ENCODE data around the gene STRN3. TPM values are rescaled to one million over a fixed set of nuclear protein-coding genes. Genes with fewer than 3 reads are reported as not detected.

Gene STRN3
- total RNA-seq (2012; rRNA removed): 66.9 and 78.7 TPM in 2 replicates
- 8.3 and 10.8 TPM in 2 replicates for polyA plus RNA-seq (2012; rRNA removed)
- 1.9 and 2.4 TPM in 2 replicates for polyA plus RNA-seq (2012; cell fraction: cytosol; rRNA removed)
- 3.3 and 21.0 TPM in 2 replicates for polyA plus RNA-seq (2012; cell fraction: nucleus; rRNA removed; ENCODE audit: low replicate concordance)
- percentile 96 among the genes with signal in this experiment for Bru-seq, nascent RNA
- percentile 98 among the genes with signal in this experiment for BruChase-seq, experiment 1, labeled RNA remaining after a 6-hour chase
- BruChase-seq, experiment 2, labeled RNA remaining after a 2-hour chase: percentile 97 among the genes with signal in this experiment
- long read RNA-seq, transcript STRN3-201 (16 exons, 3,970 nt): major isoform, 27 of 36 reads
- long read RNA-seq, partial matches to known transcripts: 1 of 36 reads
- long read RNA-seq, other reads (novel, unspliced or antisense): 7 of 36 reads

- peak within 1 kb of the TSS; percentile 96 for H3K23ac ChIP-seq (ENCODE audit: low read depth, low read length)
- H2AK9ac ChIP-seq (replicated peaks; ENCODE audit: low read depth, low read length, poor library complexity): peak within 1 kb of the TSS; percentile 98
- in situ Hi-C loops (cut with MboI; ENCODE audit: low sequenced_read_pairs): no loop called here
- H2AFZ ChIP-seq (replicated peaks; ENCODE audit: low read length, poor library complexity): peak within 1 kb of the TSS; percentile 93
- peak within 1 kb of the TSS; percentile 98 for H2AK5ac ChIP-seq (ENCODE audit: low read depth, low read length)
- peak within 1 kb of the TSS; percentile 100 for H3K4me2 ChIP-seq (ENCODE audit: low read depth, low read length)
- H3K79me1 ChIP-seq (ENCODE audit: low read depth in 1 of 2, low read length in 2 of 2): peaks cover 11 to 41% of the 10 kb centered on the region in 2 experiments
- no peaks in the 10 kb centered on the region for H3K4me1 ChIP-seq (ENCODE audit: control insufficient read depth, insufficient read depth, low read length)
- no peaks in the 10 kb centered on the region for H3K36me3 ChIP-seq (ENCODE audit: control insufficient read depth, insufficient read depth, low read length)
- TF ChIP-seq MAZ (IDR thresholded peaks at IDR 0.05; ENCODE audit: borderline replicate concordance, low read depth, low read length): peak; percentile 90
- TF ChIP-seq POLR2A (IDR thresholded peaks at IDR 0.05; ENCODE audit: low read depth, low read length): peak; percentile 68
- no peak for TF ChIP-seq RAD21 (IDR thresholded peaks at IDR 0.05; ENCODE audit: low read length)
- H2BK15ac ChIP-seq (ENCODE audit: low read depth, low read length): peak within 1 kb of the TSS; percentile 64; the same call in 1 of the 3 replicates
- H2BK5ac ChIP-seq (ENCODE audit: low read depth, low read length, poor library complexity, severe bottlenecking): peak within 1 kb of the TSS; percentile 96
- H3K9me3 ChIP-seq (ENCODE audit: control insufficient read depth, insufficient read depth, low read length): no peaks in the 10 kb centered on the region
- peak within 1 kb of the TSS; percentile 99 for H3K27ac ChIP-seq (ENCODE audit: insufficient read depth, low read length)
- WGBS, 2 experiments (ENCODE audit: extremely low coverage in 2 of 2, insufficient read length in 1 of 2): 2% methylated on average over 10 of the region's 31 CpGs; no CpG with 5 or more reads in 1 of the 2 experiments
- dilution Hi-C loops (cut with HindIII; ENCODE audit: low sequenced_read_pairs, unreplicated experiment): no loop called here
- ChIA-PET POLR2A (ENCODE audit: unreplicated experiment) (interaction anchor here (0.7 to 0.9 kb wide), 3 partner anchors 12 to 41 kb away, joined by 3 read pairs; no protein-coding TSS in a partner anchor), CTCF (interaction anchor here (0.6 kb wide), 1 partner anchor 80 kb away, joined by 3 read pairs; no protein-coding TSS in a partner anchor)
- peak within 1 kb of the TSS; percentile 89 for H3K18ac ChIP-seq (ENCODE audit: low read depth, low read length)
- H2BK20ac ChIP-seq (ENCODE audit: low read depth, low read length): peak within 1 kb of the TSS; percentile 12; the same call in 1 of the 2 replicates
- H3K27me3 ChIP-seq (ENCODE audit: control insufficient read depth, insufficient read depth, low read length): no peaks in the 10 kb centered on the region
- peak within 1 kb of the TSS; percentile 93 for H4K5ac ChIP-seq (ENCODE audit: low read depth, low read length)
- H3K14ac ChIP-seq (replicated peaks; ENCODE audit: low read depth, low read length): peak within 1 kb of the TSS; percentile 93
- ATAC-seq (ENCODE audit: low read depth) (no peak), DNase-seq (no peak)
- H3K56ac ChIP-seq (ENCODE audit: extremely low read depth, insufficient read depth, low read length): peak within 1 kb of the TSS; percentile 80
- H4K91ac ChIP-seq (ENCODE audit: insufficient read depth, low read depth, low read length): peak within 1 kb of the TSS; percentile 94
- peak within 1 kb of the TSS; percentile 97 for H3K4me3 ChIP-seq (ENCODE audit: insufficient read depth, low read depth, low read length)
- H4K20me1 ChIP-seq (ENCODE audit: insufficient read depth, low read length): peaks cover 29% of the 10 kb centered on the region; the same call in 1 of the 2 replicates
- H2BK120ac ChIP-seq (ENCODE audit: low read depth, low read length): peak within 1 kb of the TSS; percentile 78
- BruUV-seq (replicated peaks): no TSS peak
- H3K4ac ChIP-seq (ENCODE audit: low read depth, low read length): peak within 1 kb of the TSS; percentile 99
- H4K8ac ChIP-seq (ENCODE audit: low read depth in 2 of 2, low read length in 2 of 2): peak within 1 kb of the TSS; percentile 90 to 100
- intact Hi-C loops (cut with micrococcal nuclease): loop anchor here (2.0 kb wide), 2 partner anchors 33 to 65 kb away; no protein-coding TSS in a partner anchor
- no peaks in the 10 kb centered on the region for H3K9me1 ChIP-seq (ENCODE audit: insufficient read depth, low read length)
- peak within 1 kb of the TSS; percentile 99 for H3K9ac ChIP-seq (ENCODE audit: low read depth, low read length)
Observed at GRCh38 chr14:31026077-31026449, at the start of gene STRN3. Gene STRN3, minus strand, starts transcription at chr14:31026379. Its CDS starts 194 bp downstream, at chr14:31026185.

Data from IMR-90 (cell line).